C4-2B (cell line): ENCODE data around the gene VIL1.

Experiments used
- H3K27ac ChIP-seq: fragments of 450-650 bp; 2 replicates; pipeline ENCODE4 v1.5.1; 2017
- CTCF ChIP-seq: fragments of 450-650 bp; conservative IDR thresholded peaks from 2 replicates; pipeline ENCODE4 v1.5.1; 2017; ENCODE audit warnings: mild to moderate bottlenecking
- ZFX ChIP-seq: fragments of 450-650 bp; IDR thresholded peaks from 2 replicates; pipeline ENCODE4 v1.6.1; 2017

Gene VIL1

GRCh38 chr2:218418717-218419458 lies at the start of gene VIL1:
Gene VIL1, plus strand, starts transcription at chr2:218419123. Its CDS starts 4,656 bp downstream, at chr2:218423779.
- H3K27ac ChIP-seq = no peak within 1 kb of the TSS
- TF ChIP-seq ZFX (no peak), CTCF (no peak)

GRCh38 chr2:218369330-218369729 lies 49.6 kb upstream of the VIL1 start:
- no peak for TF ChIP-seq ZFX
- no peak for TF ChIP-seq CTCF
- H3K27ac ChIP-seq = no peak overlapping the region

- H3K27ac ChIP-seq = no peak overlapping the region
- TF ChIP-seq CTCF (no peak), ZFX (no peak)
Measured at GRCh38 chr2:218370410-218371063, 48.4 kb upstream of the VIL1 start.

- TF ChIP-seq CTCF (no peak), ZFX (no peak)
- no peak overlapping the region for H3K27ac ChIP-seq
Measured at GRCh38 chr2:218371983-218372350, 47.0 kb upstream of the VIL1 start.

- no peak for TF ChIP-seq ZFX
- no peak for TF ChIP-seq CTCF
Measured at GRCh38 chr2:218374795-218375194, 44.1 kb upstream of the VIL1 start.

GRCh38 chr2:218375212-218375611 lies 43.7 kb upstream of the VIL1 start:
- no peak for TF ChIP-seq CTCF
- no peak for TF ChIP-seq ZFX
- H3K27ac ChIP-seq = no peak overlapping the region

More at GRCh38 chr2:218374795-218375194, 44.1 kb upstream of the VIL1 start:
- no peak overlapping the region for H3K27ac ChIP-seq

GRCh38 chr2:218378053-218378452 lies 40.9 kb upstream of the VIL1 start:
- H3K27ac ChIP-seq = no peak overlapping the region
- TF ChIP-seq CTCF (no peak), ZFX (no peak)
